GM20431 (cell line): ENCODE measurements around the gene MGLL.

Experiments used
- in situ Hi-C: fragments of 300-500 bp; cut with MseI, MboI; formaldehyde crosslinking; loops from one replicate; pipeline ENCODE4 v1.15.0; 2020; ENCODE audit warnings: low sequenced_read_pairs; ENCODE audit not compliant: unreplicated experiment

MGLL gene

GRCh38 chr3:127651516-127652172, 170.7 kb downstream of the MGLL start:
- in situ Hi-C loops: loop anchor here (25.0 kb wide), 1 partner anchor 336 kb away; no protein-coding TSS in a partner anchor

GRCh38 chr3:127650236-127650635, 172.1 kb downstream of the MGLL start:
- in situ Hi-C loops: loop anchor here (25.0 kb wide), 1 partner anchor 337 kb away; no protein-coding TSS in a partner anchor

GRCh38 chr3:127647845-127648204, 174.5 kb downstream of the MGLL start:
- in situ Hi-C loops: no loop called here

- in situ Hi-C loops: no loop called here
These were observed 175.0 kb downstream of the MGLL start for GRCh38 chr3:127647166-127647844.

- in situ Hi-C loops: no loop called here
These were observed 175.7 kb downstream of the MGLL start for GRCh38 chr3:127646501-127647046.

- in situ Hi-C loops: no loop called here
These were observed 176.8 kb downstream of the MGLL start for GRCh38 chr3:127645371-127646015.

GRCh38 chr3:127644641-127645370, 177.5 kb downstream of the MGLL start:
- in situ Hi-C loops: no loop called here

- in situ Hi-C loops: no loop called here
These were observed 182.3 kb downstream of the MGLL start for GRCh38 chr3:127640042-127640355.

- in situ Hi-C loops: no loop called here
These were observed 182.9 kb downstream of the MGLL start for GRCh38 chr3:127639173-127640041.
